Caco-2 (cell line): ENCODE data around the gene GRIN2A. TPM values are rescaled to one million over a fixed set of nuclear protein-coding genes. Genes with fewer than 3 reads are reported as not detected.
A peak's percentile ranks its signal among the peaks of the same experiment; 100 is the strongest.

Experiments used
- BruUV-seq: library from RNA; stranded (reverse); fragments of 400-500 nt; replicated peaks from 2 replicates; lab custom pipeline; 2021; lab: Mats Ljungman, UMichigan
- CTCF ChIA-PET: fragments of 300-600 bp; sonication (Branson Sonifier 250); formaldehyde crosslinking; loops from one replicate; lab custom pipeline; 2022; ENCODE audit warnings: antibody characterized with exemption; lab: Charles Lee
- POLR2A ChIA-PET: fragments of 300-600 bp; sonication (Branson Sonifier 250); formaldehyde crosslinking; loops from one replicate; lab custom pipeline; 2022; ENCODE audit warnings: antibody characterized with exemption; lab: Charles Lee
- DNase-seq, 2 experiments: peaks; one replicate each; pipeline versions ENCODE4 v3.0.0 to v3.0.0-alpha.2; 2020 to 2022
- H3K27me3 ChIP-seq: replicated peaks from 2 replicates; pipeline ENCODE4 v1.6.0; 2011; ENCODE audit warnings: low read length; ENCODE audit not compliant: control insufficient read depth, insufficient read depth
- H3K36me3 ChIP-seq: 2 replicates; pipeline ENCODE4 v1.5.1; 2011; ENCODE audit warnings: low read length; ENCODE audit not compliant: control insufficient read depth, insufficient read depth
- H3K4me1 ChIP-seq: fragments of 250-450 bp; sonication (Bioruptor Pico); 2 replicates; pipeline ENCODE4 v1.5.1; 2020; ENCODE audit warnings: mild to moderate bottlenecking
- H3K4me3 ChIP-seq: 2 replicates; pipeline ENCODE4 v1.5.1; 2011; ENCODE audit warnings: low read depth, mild to moderate bottlenecking, control low read depth, low read length
- H3K9me3 ChIP-seq: fragments of 250-450 bp; sonication (Bioruptor Pico); 2 replicates; pipeline ENCODE4 v1.5.1; 2020; ENCODE audit warnings: mild to moderate bottlenecking, moderate library complexity
- H3K27ac Mint-ChIP-seq: one replicate; pipeline ENCODE4 v1.8.0; 2022; ENCODE audit warnings: mixed read lengths; ENCODE audit not compliant: unreplicated experiment
- H3K27me3 Mint-ChIP-seq: one replicate; pipeline ENCODE4 v1.8.0; 2022; ENCODE audit warnings: mixed read lengths; ENCODE audit not compliant: insufficient read depth, unreplicated experiment
- H3K36me3 Mint-ChIP-seq: one replicate; pipeline ENCODE4 v1.8.0; 2022; ENCODE audit warnings: mild to moderate bottlenecking, mixed read lengths; ENCODE audit not compliant: insufficient read depth, unreplicated experiment
- H3K4me1 Mint-ChIP-seq: one replicate; pipeline ENCODE4 v1.8.0; 2022; ENCODE audit warnings: low read depth, mixed read lengths; ENCODE audit not compliant: unreplicated experiment
- H3K4me3 Mint-ChIP-seq: one replicate; pipeline ENCODE4 v1.8.0; 2022; ENCODE audit warnings: mild to moderate bottlenecking, moderate library complexity, mixed read lengths; ENCODE audit not compliant: unreplicated experiment
- H3K9me3 Mint-ChIP-seq: one replicate; pipeline ENCODE4 v1.8.0; 2022; ENCODE audit warnings: mixed read lengths; ENCODE audit not compliant: unreplicated experiment
- intact Hi-C: fragments of 100-400 bp; cut with micrococcal nuclease; formaldehyde crosslinking; loops from one replicate; pipeline ENCODE4 v1.10.0; 2022; ENCODE audit not compliant: unreplicated experiment
- total RNA-seq: library from RNA; stranded (reverse); gene quantifications from 2 replicates; pipeline ENCODE4 v1.2.3, GENCODE V29; 2022
- TF ChIP-seq, protein P1 (sequence below), 2 experiments: fragments of 200-600 bp in 1 of 2; IDR thresholded peaks; 1 replicate in 1 of 2; 2 replicates in 1 of 2; pipeline versions ENCODE4 v1.5.1 to v1.8.0; 2011 to 2022; ENCODE audit warnings: antibody characterized with exemption in 1 of 2, control low read depth in 1 of 2, inconsistent platforms in 1 of 2, low read depth in 1 of 2, low read length in 1 of 2, mild to moderate bottlenecking in 1 of 2, moderate library complexity in 1 of 2; ENCODE audit not compliant: insufficient read depth in 1 of 2, severe bottlenecking in 1 of 2, unreplicated experiment in 1 of 2

The GRIN2A gene
- total RNA-seq, 1 experiment from 2014 or later: 0.54 TPM

DNA sequence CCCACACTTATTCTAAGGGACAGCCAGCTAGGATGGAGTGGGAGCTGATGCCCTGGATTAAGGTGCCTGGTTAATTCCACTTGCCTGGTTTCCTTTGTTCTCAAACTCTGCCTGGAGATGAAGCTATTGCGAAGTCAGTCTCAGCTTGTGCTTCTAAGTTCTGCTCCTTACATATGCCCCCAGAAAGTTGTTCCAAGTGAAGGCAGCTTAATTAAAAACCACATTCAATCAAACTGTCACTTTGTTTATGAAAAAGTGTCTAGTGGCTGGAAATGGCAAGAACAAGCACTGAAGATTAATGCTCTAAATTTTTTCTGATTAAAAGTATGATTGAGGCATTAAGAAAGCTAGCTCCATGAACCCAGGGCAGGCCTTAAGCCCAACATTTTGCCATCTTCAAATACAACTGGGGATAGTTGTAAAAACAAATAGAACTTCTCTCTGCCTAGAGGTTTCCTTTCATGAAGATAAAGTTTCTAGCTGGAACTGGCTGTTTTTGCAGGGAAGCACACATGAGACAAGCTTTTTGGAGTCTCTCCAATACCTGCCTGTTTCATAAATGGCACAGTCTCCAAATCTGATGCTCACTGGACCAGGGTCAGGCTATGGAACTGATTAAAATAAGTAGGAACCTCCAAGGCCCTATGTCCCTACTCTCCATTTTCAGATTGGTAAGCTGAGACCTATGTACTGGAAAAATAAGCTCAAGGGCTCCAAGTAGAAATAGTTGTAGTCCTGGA is 100.9 kb downstream of the GRIN2A start:
- DNase-seq: no peak
- H3K9me3 ChIP-seq: no peaks in the 10 kb centered on the region
- peaks cover 34% of the 10 kb centered on the region for H3K4me1 ChIP-seq
- Mint-ChIP-seq H3K9me3 (no peaks in the 10 kb centered on the region), H3K27ac (peak overlapping the region; percentile 0), H3K4me1 (peaks cover 20% of the 10 kb centered on the region), H3K36me3 (no peaks in the 10 kb centered on the region), H3K27me3 (no peaks in the 10 kb centered on the region), H3K4me3 (no peak overlapping the region)
- H3K4me3 ChIP-seq: no peak overlapping the region
- TF ChIP-seq, protein P1, sequence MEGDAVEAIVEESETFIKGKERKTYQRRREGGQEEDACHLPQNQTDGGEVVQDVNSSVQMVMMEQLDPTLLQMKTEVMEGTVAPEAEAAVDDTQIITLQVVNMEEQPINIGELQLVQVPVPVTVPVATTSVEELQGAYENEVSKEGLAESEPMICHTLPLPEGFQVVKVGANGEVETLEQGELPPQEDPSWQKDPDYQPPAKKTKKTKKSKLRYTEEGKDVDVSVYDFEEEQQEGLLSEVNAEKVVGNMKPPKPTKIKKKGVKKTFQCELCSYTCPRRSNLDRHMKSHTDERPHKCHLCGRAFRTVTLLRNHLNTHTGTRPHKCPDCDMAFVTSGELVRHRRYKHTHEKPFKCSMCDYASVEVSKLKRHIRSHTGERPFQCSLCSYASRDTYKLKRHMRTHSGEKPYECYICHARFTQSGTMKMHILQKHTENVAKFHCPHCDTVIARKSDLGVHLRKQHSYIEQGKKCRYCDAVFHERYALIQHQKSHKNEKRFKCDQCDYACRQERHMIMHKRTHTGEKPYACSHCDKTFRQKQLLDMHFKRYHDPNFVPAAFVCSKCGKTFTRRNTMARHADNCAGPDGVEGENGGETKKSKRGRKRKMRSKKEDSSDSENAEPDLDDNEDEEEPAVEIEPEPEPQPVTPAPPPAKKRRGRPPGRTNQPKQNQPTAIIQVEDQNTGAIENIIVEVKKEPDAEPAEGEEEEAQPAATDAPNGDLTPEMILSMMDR (IDR thresholded peaks at IDR 0.05; ENCODE audit: insufficient read depth in 1 of 2, low read depth in 1 of 2, low read length in 1 of 2, severe bottlenecking in 1 of 2, unreplicated experiment in 1 of 2): no peak
- BruUV-seq: no TSS peak
- no peaks in the 10 kb centered on the region for H3K27me3 ChIP-seq
- ChIA-PET CTCF (no interaction called here), POLR2A (no interaction called here)
- H3K36me3 ChIP-seq: no peaks in the 10 kb centered on the region
- intact Hi-C loops: no loop called here

DNA sequence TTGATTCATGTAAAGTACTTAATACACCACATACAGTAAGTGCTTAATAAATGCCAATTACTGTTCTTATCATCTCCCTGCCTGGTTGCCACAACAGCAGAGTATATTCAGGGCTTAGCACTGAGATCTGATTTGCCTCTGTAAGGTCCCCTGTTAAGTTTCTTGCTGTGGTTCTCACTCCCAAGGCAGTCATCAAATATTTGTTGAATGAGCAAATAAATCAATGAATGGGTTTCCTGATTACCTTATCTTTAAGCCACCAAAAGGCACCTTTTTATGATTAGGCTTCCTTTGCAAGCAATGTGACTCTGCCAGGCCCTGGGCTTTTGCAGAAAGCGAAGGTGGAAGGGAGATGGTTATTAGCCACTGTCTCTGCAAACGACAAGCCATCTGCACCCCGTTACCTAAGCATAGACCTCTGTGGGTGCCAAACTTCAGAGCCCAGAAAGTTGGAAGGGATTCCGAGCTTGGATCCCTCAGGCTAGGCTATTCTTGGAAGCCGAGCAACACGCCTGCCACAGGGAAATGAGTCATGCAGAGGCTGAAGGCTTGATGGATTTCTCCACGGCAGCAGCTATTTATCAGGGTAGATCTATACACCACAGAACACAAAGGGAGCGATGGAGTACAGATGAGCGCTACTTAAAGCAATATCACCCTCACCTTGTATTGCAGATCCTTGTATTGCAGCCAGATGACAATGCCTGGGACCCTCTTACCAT is 102.0 kb downstream of the GRIN2A start:
- BruUV-seq: no TSS peak
- peaks cover 31% of the 10 kb centered on the region for H3K4me1 ChIP-seq
- Mint-ChIP-seq H3K4me3 (peak overlapping the region; percentile 41), H3K9me3 (no peaks in the 10 kb centered on the region), H3K27me3 (no peaks in the 10 kb centered on the region), H3K4me1 (peaks cover 17% of the 10 kb centered on the region), H3K36me3 (no peaks in the 10 kb centered on the region), H3K27ac (peak overlapping the region; percentile 0)
- DNase-seq: peak; percentile 41 to 44
- POLR2A ChIA-PET: no interaction called here
- H3K36me3 ChIP-seq: no peaks in the 10 kb centered on the region
- intact Hi-C loops: no loop called here
- TF ChIP-seq, protein P1 (IDR thresholded peaks at IDR 0.05; ENCODE audit: insufficient read depth in 1 of 2, low read depth in 1 of 2, low read length in 1 of 2, severe bottlenecking in 1 of 2, unreplicated experiment in 1 of 2): no peak
- CTCF ChIA-PET: no interaction called here
- no peaks in the 10 kb centered on the region for H3K27me3 ChIP-seq
- no peak overlapping the region for H3K4me3 ChIP-seq
- no peaks in the 10 kb centered on the region for H3K9me3 ChIP-seq

DNA sequence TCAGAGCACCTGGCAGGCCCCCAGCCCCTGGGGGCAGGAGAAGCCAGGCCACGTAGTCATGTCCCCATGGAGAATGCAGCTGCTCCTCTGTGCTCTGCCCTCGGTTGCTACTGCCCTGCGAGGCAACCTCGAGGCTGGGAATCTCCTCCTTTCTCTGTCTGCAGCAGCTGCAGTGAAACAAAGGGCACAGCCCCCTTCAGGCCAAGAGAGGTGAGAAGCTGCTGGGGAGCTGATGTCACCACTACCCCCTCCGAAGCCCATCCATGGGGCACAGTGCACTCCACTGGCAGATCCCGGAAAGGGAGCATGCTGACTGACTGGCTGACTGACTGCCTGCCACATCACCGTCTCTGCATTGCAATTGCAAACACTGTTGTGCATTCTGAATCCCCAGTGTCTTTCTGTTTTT is 103.7 kb downstream of the GRIN2A start:
- Mint-ChIP-seq H3K36me3 (no peaks in the 10 kb centered on the region), H3K27ac (no peak overlapping the region), H3K9me3 (no peaks in the 10 kb centered on the region), H3K4me3 (no peak overlapping the region), H3K4me1 (peaks cover 11% of the 10 kb centered on the region), H3K27me3 (no peaks in the 10 kb centered on the region)
- H3K27me3 ChIP-seq: no peaks in the 10 kb centered on the region
- peaks cover 26% of the 10 kb centered on the region for H3K4me1 ChIP-seq
- TF ChIP-seq, protein P1 (IDR thresholded peaks at IDR 0.05; ENCODE audit: insufficient read depth in 1 of 2, low read depth in 1 of 2, low read length in 1 of 2, severe bottlenecking in 1 of 2, unreplicated experiment in 1 of 2): no peak
- DNase-seq: peak in 1 of 2 experiments; percentile 4
- ChIA-PET CTCF (no interaction called here), POLR2A (no interaction called here)
- H3K4me3 ChIP-seq: no peak overlapping the region
- intact Hi-C loops: no loop called here
- no peaks in the 10 kb centered on the region for H3K9me3 ChIP-seq
- no peaks in the 10 kb centered on the region for H3K36me3 ChIP-seq
- no TSS peak for BruUV-seq
